Muscle layer of duodenum (tissue), 2 donors: Measurements from ENCODE around the gene CLIP1.
"Not testable (repeated sequence)": the region's sequence is repeated elsewhere in the genome, so short reads cannot be mapped to it uniquely, and the experiment has no call there.

Experiments used
- H3K27ac ChIP-seq: one replicate; pipeline ENCODE4 v1.7.0; 2013; ENCODE audit warnings: mild to moderate bottlenecking, low read length
- H3K27me3 ChIP-seq: one replicate; pipeline ENCODE4 v1.7.0; 2013; ENCODE audit warnings: low read depth, mild to moderate bottlenecking, control low read depth, low read length
- H3K36me3 ChIP-seq, 2 donors: one replicate each; pipeline ENCODE4 v1.7.0; 2013; ENCODE audit warnings: low read length in 2 of 2, control low read depth in 1 of 2, mild to moderate bottlenecking in 1 of 2; ENCODE audit not compliant: insufficient read depth in 2 of 2, control insufficient read depth in 1 of 2
- H3K4me1 ChIP-seq, 2 donors: one replicate each; pipeline ENCODE4 v1.7.0; 2013; ENCODE audit warnings: low read length in 2 of 2, mild to moderate bottlenecking in 2 of 2, control low read depth in 1 of 2, moderate library complexity in 1 of 2; ENCODE audit not compliant: insufficient read depth in 2 of 2, control insufficient read depth in 1 of 2
- H3K4me3 ChIP-seq, 2 donors: one replicate each; pipeline ENCODE4 v1.7.0; 2013; ENCODE audit warnings: low read length in 2 of 2, low read depth in 1 of 2, mild to moderate bottlenecking in 1 of 2
- H3K9me3 ChIP-seq, 2 donors: one replicate each; pipeline ENCODE4 v1.7.0; 2013; ENCODE audit warnings: low read length in 2 of 2, control low read depth in 1 of 2, mild to moderate bottlenecking in 1 of 2; ENCODE audit not compliant: control insufficient read depth in 1 of 2
- donor health status: healthy.

CLIP1 gene

GRCh38 chr12:122457627-122458026 lies 35.2 kb upstream of the CLIP1 start:
- H3K4me1 ChIP-seq, result no peaks in the 10 kb centered on the region
- H3K27ac ChIP-seq, result no peak overlapping the region
- H3K9me3 ChIP-seq, result no peaks in the 10 kb centered on the region
- H3K36me3 ChIP-seq, result no peaks in the 10 kb centered on the region
- no peak overlapping the region for H3K4me3 ChIP-seq
- no peaks in the 10 kb centered on the region for H3K27me3 ChIP-seq

- no peaks in the 10 kb centered on the region for H3K27me3 ChIP-seq
- H3K36me3 ChIP-seq, result no peaks in the 10 kb centered on the region
- no peaks in the 10 kb centered on the region for H3K4me1 ChIP-seq
- no peak overlapping the region for H3K27ac ChIP-seq
- no peak overlapping the region for H3K4me3 ChIP-seq
- no peaks in the 10 kb centered on the region for H3K9me3 ChIP-seq
Measured at GRCh38 chr12:122454739-122455138, 32.3 kb upstream of the CLIP1 start.

- no peaks in the 10 kb centered on the region for H3K36me3 ChIP-seq
- H3K27me3 ChIP-seq, result no peaks in the 10 kb centered on the region
- H3K9me3 ChIP-seq, result no peaks in the 10 kb centered on the region
- no peak overlapping the region for H3K4me3 ChIP-seq
- H3K4me1 ChIP-seq, result no peaks in the 10 kb centered on the region
- no peak overlapping the region for H3K27ac ChIP-seq
Measured at GRCh38 chr12:122454250-122454721, 31.8 kb upstream of the CLIP1 start.

GRCh38 chr12:122452701-122453285 lies 30.3 kb upstream of the CLIP1 start:
- Histone ChIP-seq H3K9me3 (no peaks in the 10 kb centered on the region), H3K36me3 (no peaks in the 10 kb centered on the region), H3K27me3 (no peaks in the 10 kb centered on the region), H3K4me1 (no peaks in the 10 kb centered on the region), H3K27ac (no peak overlapping the region), H3K4me3 (no peak overlapping the region)

GRCh38 chr12:122449317-122449716 lies 26.8 kb upstream of the CLIP1 start:
- Histone ChIP-seq H3K36me3 (no peaks in the 10 kb centered on the region), H3K4me3 (no peak overlapping the region), H3K27me3 (no peaks in the 10 kb centered on the region), H3K9me3 (no peaks in the 10 kb centered on the region), H3K4me1 (no peaks in the 10 kb centered on the region), H3K27ac (no peak overlapping the region)

- not testable (repeated sequence) for H3K27me3 ChIP-seq, H3K36me3 ChIP-seq, H3K4me1 ChIP-seq, H3K4me3 ChIP-seq, H3K9me3 ChIP-seq, H3K27ac ChIP-seq
Measured at GRCh38 chr12:122447825-122448224, 25.4 kb upstream of the CLIP1 start.

GRCh38 chr12:122446390-122446789 lies 23.9 kb upstream of the CLIP1 start:
- not testable (repeated sequence) for H3K4me1 ChIP-seq, H3K4me3 ChIP-seq, H3K9me3 ChIP-seq, H3K27ac ChIP-seq, H3K36me3 ChIP-seq, H3K27me3 ChIP-seq

- H3K27ac ChIP-seq, H3K4me1 ChIP-seq, H3K9me3 ChIP-seq, H3K4me3 ChIP-seq, H3K27me3 ChIP-seq, H3K36me3 ChIP-seq: not testable (repeated sequence)
Measured at GRCh38 chr12:122444071-122444470, 21.6 kb upstream of the CLIP1 start.

- not testable (repeated sequence) for H3K9me3 ChIP-seq, H3K4me3 ChIP-seq, H3K27me3 ChIP-seq, H3K27ac ChIP-seq, H3K4me1 ChIP-seq, H3K36me3 ChIP-seq
Measured at GRCh38 chr12:122438822-122439221, 16.4 kb upstream of the CLIP1 start.

GRCh38 chr12:122437656-122438121 lies 15.2 kb upstream of the CLIP1 start:
- Histone ChIP-seq H3K4me3 (no peak overlapping the region), H3K4me1 (peaks cover 0 to 7% of the 10 kb centered on the region in 2 donors), H3K27me3 (no peaks in the 10 kb centered on the region), H3K36me3 (no peaks in the 10 kb centered on the region), H3K27ac (no peak overlapping the region), H3K9me3 (no peaks in the 10 kb centered on the region)

GRCh38 chr12:122435186-122435585 lies 12.7 kb upstream of the CLIP1 start:
- H3K4me1 ChIP-seq, result peaks cover 0 to 7% of the 10 kb centered on the region in 2 donors
- no peaks in the 10 kb centered on the region for H3K36me3 ChIP-seq
- H3K27ac ChIP-seq, result no peak overlapping the region
- no peaks in the 10 kb centered on the region for H3K9me3 ChIP-seq
- H3K4me3 ChIP-seq, result no peak overlapping the region
- no peaks in the 10 kb centered on the region for H3K27me3 ChIP-seq

- not testable (repeated sequence) for H3K9me3 ChIP-seq, H3K4me3 ChIP-seq, H3K27ac ChIP-seq
Measured at GRCh38 chr12:122429043-122429442, 6.6 kb upstream of the CLIP1 start.

More at GRCh38 chr12:122429043-122429442, 6.6 kb upstream of the CLIP1 start:
- not testable (repeated sequence) for H3K36me3 ChIP-seq, H3K4me1 ChIP-seq, H3K27me3 ChIP-seq
